Endothelial cell of umbilical vein (primary cell): ENCODE results near the gene C1orf159.

Experiments
- CTCF ChIP-seq, 2 donors: IDR thresholded peaks; 1 replicate in 1 of 2; 2 replicates in 1 of 2; pipeline ENCODE4 v1.5.1; 2011; ENCODE audit warnings: low read length in 2 of 2, mild to moderate bottlenecking in 2 of 2, moderate library complexity in 2 of 2, control low read depth in 1 of 2, inconsistent platforms in 1 of 2, low read depth in 1 of 2; ENCODE audit not compliant: insufficient read depth in 1 of 2; ENCODE audit errors: extremely low read depth in 1 of 2
- MAX ChIP-seq: IDR thresholded peaks from 2 replicates; pipeline ENCODE4 v1.6.1; 2011; ENCODE audit not compliant: insufficient read depth, insufficient read length
- POLR2AphosphoS5 ChIP-seq: IDR thresholded peaks from 2 replicates; pipeline ENCODE4 v1.6.1; 2012; ENCODE audit warnings: low read depth, mild to moderate bottlenecking, control low read depth, low read length, moderate library complexity; ENCODE audit not compliant: insufficient read depth

- TF ChIP-seq CTCF (IDR thresholded peaks at IDR 0.05; ENCODE audit: extremely low read depth in 1 of 2, insufficient read depth in 1 of 2, low read depth in 1 of 2, low read length in 2 of 2) (no peak), MAX (no peak), POLR2AphosphoS5 (no peak)
Measured at GRCh38 chr1:1037366-1038327, 78.2 kb downstream of the C1orf159 start.
